HG03066 (cell line): Measurements from ENCODE around the gene CDK7.
"Not testable (repeated sequence)": the region's sequence is repeated elsewhere in the genome, so short reads cannot be mapped to it uniquely, and the experiment has no call there.

Experiments
- ATAC-seq: cut with Tn5 transposase; IDR thresholded peaks from one replicate; pipeline ENCODE4 v1.9.1; 2021; ENCODE audit warnings: low read depth; ENCODE audit not compliant: unreplicated experiment

CDK7 gene

GRCh38 chr5:69231851-69232250 is 2.8 kb upstream of the CDK7 start:
- ATAC-seq: no peak

GRCh38 chr5:69236733-69237132 is 2.0 kb downstream of the CDK7 start:
- ATAC-seq: not testable (repeated sequence)

DNA sequence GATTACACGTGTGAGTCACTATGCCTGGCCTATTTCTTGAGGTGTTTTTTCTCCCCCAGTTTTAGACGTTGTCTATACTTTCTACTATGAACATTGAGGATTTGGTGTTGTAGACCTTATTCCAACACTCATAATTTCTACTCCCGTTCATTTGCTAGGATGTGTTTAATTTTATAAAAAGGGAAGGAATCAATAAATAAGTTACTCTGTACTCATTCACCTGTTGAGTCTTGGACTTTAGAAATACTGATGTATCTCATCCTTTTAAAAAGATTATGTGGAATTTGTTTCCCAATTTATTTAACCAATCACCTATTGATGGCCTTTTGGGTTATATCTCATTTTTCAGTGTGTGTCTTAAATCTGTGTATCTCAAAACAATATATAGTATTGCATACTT is 3.2 kb downstream of the CDK7 start:
- no peak for ATAC-seq

DNA sequence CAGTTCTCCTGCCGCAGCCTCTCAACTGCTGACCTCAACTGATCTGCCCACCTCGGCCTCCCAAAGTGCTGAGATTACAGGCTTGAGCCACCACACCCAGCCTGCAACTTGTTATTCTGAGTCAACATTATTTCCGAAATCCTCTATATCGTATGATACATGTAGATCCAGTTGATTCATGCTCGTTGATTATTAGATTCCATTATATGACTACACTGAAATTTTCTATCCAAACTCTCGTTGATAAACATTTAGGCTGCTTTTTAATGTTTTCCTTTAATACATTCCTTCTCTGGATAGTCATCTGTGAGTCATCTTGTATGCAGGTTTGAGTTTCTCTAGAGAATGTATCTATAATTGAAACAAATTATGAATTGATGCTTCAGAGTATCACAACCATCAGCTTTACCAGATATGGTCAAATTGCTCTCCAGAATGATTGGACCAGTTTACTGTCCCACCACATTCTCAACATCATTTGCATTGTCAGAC is 4.1 kb downstream of the CDK7 start:
- no peak for ATAC-seq

- ATAC-seq: no peak
Measured at GRCh38 chr5:69242215-69242927, 7.7 kb downstream of the CDK7 start.

DNA sequence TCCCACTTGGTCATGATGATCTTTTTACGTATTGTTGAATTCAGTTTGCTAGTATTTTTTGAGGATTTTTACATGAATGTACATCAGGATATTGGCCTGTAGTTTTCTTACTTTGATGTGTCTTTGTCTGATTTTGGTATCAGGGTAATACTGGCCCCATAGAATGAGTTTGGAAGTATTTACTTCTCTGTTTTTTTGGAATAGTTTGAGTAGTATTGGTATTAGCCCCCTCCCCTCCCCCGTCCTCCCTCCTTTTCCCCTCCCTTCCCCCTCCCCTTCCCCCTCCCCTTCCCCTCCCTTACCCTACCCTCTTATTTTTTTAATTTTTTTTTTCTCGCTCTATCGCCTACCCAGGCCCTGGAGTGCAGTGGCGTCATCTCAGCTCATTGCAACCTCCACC is 10.3 kb downstream of the CDK7 start:
- no peak for ATAC-seq

DNA sequence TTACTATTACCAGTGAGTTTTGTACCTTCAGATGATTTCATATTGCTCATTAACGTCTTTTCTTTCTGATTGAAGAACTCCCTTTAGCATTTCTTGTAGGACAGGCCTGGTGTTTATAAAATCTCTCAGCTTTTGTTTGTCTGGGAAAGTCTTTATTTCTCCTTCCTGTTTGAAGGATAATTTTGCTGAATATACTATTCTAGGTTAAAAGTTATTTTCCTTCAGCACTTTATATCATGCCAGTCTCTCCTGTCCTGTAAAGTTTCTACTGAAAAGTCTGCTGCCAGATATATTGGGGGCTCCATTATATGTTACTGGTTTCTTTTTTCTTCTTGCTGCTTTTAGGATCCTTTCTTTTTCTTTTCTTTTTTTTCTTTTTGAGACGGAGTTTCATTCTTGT is 13.3 kb downstream of the CDK7 start:
- ATAC-seq: no peak

GRCh38 chr5:69250593-69250992 is 15.9 kb downstream of the CDK7 start:
- ATAC-seq: no peak

- no peak for ATAC-seq
Measured at GRCh38 chr5:69252437-69252836, 17.8 kb downstream of the CDK7 start.

- ATAC-seq: not testable (repeated sequence)
Measured at GRCh38 chr5:69255940-69256339, 21.3 kb downstream of the CDK7 start.

- no peak for ATAC-seq
Measured at GRCh38 chr5:69257577-69257976, 22.9 kb downstream of the CDK7 start.

DNA sequence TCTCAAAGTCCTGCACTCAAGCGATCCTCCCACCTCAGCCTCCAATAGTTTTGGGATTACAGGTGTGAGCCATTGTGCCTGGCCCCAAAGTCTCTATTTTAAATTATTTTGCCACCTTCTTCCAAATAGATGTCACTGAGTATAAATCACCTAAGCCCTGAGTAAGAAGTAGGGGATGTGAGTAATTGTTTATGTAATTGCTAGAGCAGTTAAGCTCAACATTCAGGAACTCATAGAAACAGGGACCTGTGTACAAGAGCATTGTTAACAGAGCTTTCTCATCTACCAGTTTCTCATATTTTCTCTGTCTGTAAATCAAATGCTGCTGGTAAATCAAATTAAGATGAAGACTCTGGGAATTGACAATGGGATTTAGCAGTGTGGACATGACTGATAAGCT is 26.3 kb downstream of the CDK7 start:
- ATAC-seq: no peak

GRCh38 chr5:69265931-69266330 is 31.2 kb downstream of the CDK7 start:
- no peak for ATAC-seq

- no peak for ATAC-seq
Measured at GRCh38 chr5:69268899-69269298, 34.2 kb downstream of the CDK7 start.

- no peak for ATAC-seq
Measured at GRCh38 chr5:69270840-69271239, 36.2 kb downstream of the CDK7 start.

GRCh38 chr5:69271376-69271775 is 36.7 kb downstream of the CDK7 start:
- no peak for ATAC-seq

- ATAC-seq: no peak
Measured at GRCh38 chr5:69275563-69275962, 40.9 kb downstream of the CDK7 start.

GRCh38 chr5:69276422-69277174 is 41.9 kb downstream of the CDK7 start:
- no peak for ATAC-seq

DNA sequence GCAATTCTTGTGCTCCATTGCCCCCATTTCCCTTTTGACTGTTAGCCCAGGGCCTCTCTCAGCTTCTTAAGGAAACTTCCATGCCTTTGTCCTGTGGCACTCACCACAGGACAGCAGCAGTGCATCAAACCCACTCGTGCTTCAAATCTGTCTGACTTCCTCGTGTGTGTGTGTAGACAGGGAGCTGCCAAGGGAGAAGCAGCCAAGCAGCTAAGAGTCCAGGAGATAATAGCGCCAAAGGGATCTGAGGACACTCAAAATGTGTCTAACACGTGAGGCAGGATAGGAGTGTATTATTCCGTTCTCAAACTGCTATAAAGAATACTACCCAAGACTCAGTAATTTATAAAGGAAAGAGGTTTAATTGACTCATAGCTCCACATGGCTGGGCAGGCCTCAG is 44.8 kb downstream of the CDK7 start:
- ATAC-seq: no peak

GRCh38 chr5:69281114-69281513 is 46.4 kb downstream of the CDK7 start:
- no peak for ATAC-seq

DNA sequence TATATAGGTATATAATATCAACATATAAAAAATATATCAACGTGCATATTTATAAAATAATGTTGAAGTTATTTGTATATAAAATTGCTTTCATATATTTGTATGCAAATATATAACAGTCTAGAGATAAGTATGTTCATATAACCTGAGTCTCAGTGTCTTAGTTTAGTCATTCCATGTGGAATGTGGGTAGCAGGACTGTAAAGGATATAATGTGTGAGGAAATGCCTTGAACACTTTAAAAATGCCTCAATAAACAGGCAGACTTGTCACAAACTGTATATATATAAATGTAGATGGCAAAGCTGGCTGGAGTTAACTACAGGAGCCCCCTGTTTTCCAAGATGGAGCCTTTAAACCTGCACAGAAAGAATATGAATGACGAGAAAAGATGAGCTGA is 49.5 kb downstream of the CDK7 start:
- ATAC-seq: no peak
